ENCODE data around the gene SLC29A2.
"Not testable (repeated sequence)": the region's sequence is repeated elsewhere in the genome, so short reads cannot be mapped to it uniquely, and the experiment has no call there.

SLC29A2 gene

GRCh38 chr11:66384316-66384715 lies 12.8 kb upstream of the SLC29A2 start:
- DNase-seq: not testable (repeated sequence)

GRCh38 chr11:66380264-66380663 lies 8.7 kb upstream of the SLC29A2 start:
- peak; percentile 24 for DNase-seq

GRCh38 chr11:66373690-66374287 lies 2.2 kb upstream of the SLC29A2 start:
- DNase-seq: not testable (repeated sequence)

- DNase-seq: no peak
Observed at GRCh38 chr11:66373265-66373664, 1.7 kb upstream of the SLC29A2 start.

- no peak for DNase-seq
Observed at GRCh38 chr11:66369073-66369894, 2.3 kb downstream of the SLC29A2 start.

- no peak for DNase-seq
Observed at GRCh38 chr11:66368484-66368883, 3.1 kb downstream of the SLC29A2 start.

- DNase-seq: no peak
Observed at GRCh38 chr11:66367561-66368312, 3.8 kb downstream of the SLC29A2 start.

GRCh38 chr11:66366844-66367477 lies 4.6 kb downstream of the SLC29A2 start:
- DNase-seq: no peak

GRCh38 chr11:66365711-66366619 lies 5.6 kb downstream of the SLC29A2 start:
- no peak for DNase-seq

GRCh38 chr11:66365166-66365565 lies 6.4 kb downstream of the SLC29A2 start:
- DNase-seq: no peak

GRCh38 chr11:66363805-66364535 lies 7.6 kb downstream of the SLC29A2 start:
- DNase-seq: peak; percentile 70

GRCh38 chr11:66363187-66363601 lies 8.4 kb downstream of the SLC29A2 start:
- no peak for DNase-seq

GRCh38 chr11:66362481-66363147 lies 8.9 kb downstream of the SLC29A2 start:
- no peak for DNase-seq

- DNase-seq: no peak
Observed at GRCh38 chr11:66361502-66361941, 10.0 kb downstream of the SLC29A2 start.

GRCh38 chr11:66360406-66361073 lies 11.0 kb downstream of the SLC29A2 start:
- DNase-seq: no peak

- DNase-seq: peak; percentile 12
Observed at GRCh38 chr11:66359662-66360087, 11.9 kb downstream of the SLC29A2 start.

- DNase-seq: not testable (repeated sequence)
Observed at GRCh38 chr11:66350560-66351235, 20.9 kb downstream of the SLC29A2 start.

GRCh38 chr11:66349084-66349386 lies 22.5 kb downstream of the SLC29A2 start:
- no peak for DNase-seq

- peak; percentile 92 for DNase-seq
Observed at GRCh38 chr11:66347425-66348276, 23.9 kb downstream of the SLC29A2 start, which contains the start of gene B4GAT1. TSS of gene B4GAT1 (minus strand) at chr11:66347629. CDS start at chr11:66347545, 84 bp downstream.

Data from OCI-M1 (cell line).